IgD-negative memory B cell (primary cell): ENCODE results near the gene SCARB2. TPM values are rescaled to one million over a fixed set of nuclear protein-coding genes. Genes with fewer than 3 reads are reported as not detected.

Experiments used
- H3K27ac Mint-ChIP-seq, 3 donors: one replicate each; pipeline ENCODE4 v1.8.0; 2020 to 2022; ENCODE audit warnings: mild to moderate bottlenecking in 3 of 3, mixed read lengths in 3 of 3, moderate library complexity in 1 of 3
- H3K27me3 Mint-ChIP-seq: one replicate; pipeline ENCODE4 v1.8.0; 2021; ENCODE audit warnings: mixed read lengths
- H3K36me3 Mint-ChIP-seq: one replicate; pipeline ENCODE4 v1.8.0; 2020; ENCODE audit warnings: mild to moderate bottlenecking, mixed read lengths
- H3K4me1 Mint-ChIP-seq, 3 donors: one replicate each; pipeline ENCODE4 v1.8.0; 2020 to 2022; ENCODE audit warnings: mixed read lengths in 3 of 3, mild to moderate bottlenecking in 1 of 3
- H3K4me3 Mint-ChIP-seq, 4 donors: one replicate each; pipeline ENCODE4 v1.8.0; 2020 to 2022; ENCODE audit warnings: mild to moderate bottlenecking in 4 of 4, mixed read lengths in 4 of 4, moderate library complexity in 3 of 4
- H3K9me3 Mint-ChIP-seq, 3 donors: one replicate each; pipeline ENCODE4 v1.8.0; 2020 to 2021; ENCODE audit warnings: mixed read lengths in 3 of 3, mild to moderate bottlenecking in 1 of 3
- polyA plus RNA-seq: library from polyadenylated mRNA; unstranded; fragments of 300-500 nt; fragmentation: Illumina TruSeq; gene quantifications from one replicate; pipeline ENCODE4 v1.2.3, GENCODE V29; 2021

Gene SCARB2
- polyA plus RNA-seq, 1 donor from 2014 or later: 12.2 TPM

GRCh38 chr4:76117536-76117935 is 96.1 kb downstream of the SCARB2 start:
- peaks cover 16% of the 10 kb centered on the region for H3K36me3 Mint-ChIP-seq
- H3K9me3 Mint-ChIP-seq: peaks cover 0 to 5% (median 0%) of the 10 kb centered on the region in 3 donors
- peaks cover 0 to 1% (median 0%) of the 10 kb centered on the region in 3 donors for H3K4me1 Mint-ChIP-seq
- no peak overlapping the region for H3K4me3 Mint-ChIP-seq
- H3K27ac Mint-ChIP-seq: peak overlapping the region in 1 of 3 donors; percentile 26
- H3K27me3 Mint-ChIP-seq: no peaks in the 10 kb centered on the region

- no peak overlapping the region for H3K4me3 Mint-ChIP-seq
- H3K27ac Mint-ChIP-seq: no peak overlapping the region
- no peaks in the 10 kb centered on the region for H3K27me3 Mint-ChIP-seq
- H3K36me3 Mint-ChIP-seq: peaks cover 14% of the 10 kb centered on the region
- H3K9me3 Mint-ChIP-seq: peaks cover 0 to 5% (median 0%) of the 10 kb centered on the region in 3 donors
- H3K4me1 Mint-ChIP-seq: peaks cover 0 to 1% (median 0%) of the 10 kb centered on the region in 3 donors
Measured at GRCh38 chr4:76116821-76117220, 96.8 kb downstream of the SCARB2 start.

Other genes starting within 250 kb of the SCARB2 start
- gene SDAD1, start 222.9 kb downstream of the SCARB2 start, polyA plus RNA-seq: 72.3 TPM
- not detected for gene CXCL9, start 206.3 kb downstream of the SCARB2 start, polyA plus RNA-seq
- 0.58 TPM for gene CXCL10, start 190.3 kb downstream of the SCARB2 start, polyA plus RNA-seq
- gene CXCL11, start 177.8 kb downstream of the SCARB2 start, polyA plus RNA-seq: not detected
- not detected for gene ART3, start 139.1 kb downstream of the SCARB2 start, polyA plus RNA-seq
- 34.8 TPM for gene NUP54, start 65.4 kb downstream of the SCARB2 start, polyA plus RNA-seq
- not detected for gene FAM47E, start 37.9 kb upstream of the SCARB2 start, polyA plus RNA-seq
- not detected for gene STBD1, start 92.9 kb upstream of the SCARB2 start, polyA plus RNA-seq
- not detected for gene CCDC158, start 207.3 kb upstream of the SCARB2 start, polyA plus RNA-seq
- not detected for gene SHROOM3, start 221.4 kb upstream of the SCARB2 start, polyA plus RNA-seq